Upper lobe of left lung (tissue), 4 donors: ENCODE data around the gene SOX14.

Experiments used
- EP300 ChIP-seq, 4 donors: sonication (generic); formaldehyde crosslinking; IDR thresholded peaks; one replicate each; pipeline ENCODE4 v1.5.1; 2017; ENCODE audit warnings: antibody characterized with exemption in 4 of 4, control low read depth in 2 of 4
- POLR2A ChIP-seq, 4 donors: fragments of 450-650 bp; IDR thresholded peaks; one replicate each; pipeline ENCODE4 v1.5.1; 2016 to 2017; ENCODE audit warnings: antibody characterized with exemption in 4 of 4, mild to moderate bottlenecking in 2 of 4
- POLR2AphosphoS5 ChIP-seq, 2 donors: sonication (generic); formaldehyde crosslinking; IDR thresholded peaks; one replicate each; pipeline ENCODE4 v1.5.1; 2017; ENCODE audit warnings: antibody characterized with exemption in 2 of 2
- TF ChIP-seq, protein P1 (sequence below), 6 experiments: fragments of 450-650 bp in 4 of 6; fragments of 200-600 bp in 2 of 6; sonication (generic) in 2 of 6; IDR thresholded peaks; one replicate each; pipeline ENCODE4 v1.5.1; 2016 to 2019; ENCODE audit warnings: antibody characterized with exemption in 6 of 6

DNA sequence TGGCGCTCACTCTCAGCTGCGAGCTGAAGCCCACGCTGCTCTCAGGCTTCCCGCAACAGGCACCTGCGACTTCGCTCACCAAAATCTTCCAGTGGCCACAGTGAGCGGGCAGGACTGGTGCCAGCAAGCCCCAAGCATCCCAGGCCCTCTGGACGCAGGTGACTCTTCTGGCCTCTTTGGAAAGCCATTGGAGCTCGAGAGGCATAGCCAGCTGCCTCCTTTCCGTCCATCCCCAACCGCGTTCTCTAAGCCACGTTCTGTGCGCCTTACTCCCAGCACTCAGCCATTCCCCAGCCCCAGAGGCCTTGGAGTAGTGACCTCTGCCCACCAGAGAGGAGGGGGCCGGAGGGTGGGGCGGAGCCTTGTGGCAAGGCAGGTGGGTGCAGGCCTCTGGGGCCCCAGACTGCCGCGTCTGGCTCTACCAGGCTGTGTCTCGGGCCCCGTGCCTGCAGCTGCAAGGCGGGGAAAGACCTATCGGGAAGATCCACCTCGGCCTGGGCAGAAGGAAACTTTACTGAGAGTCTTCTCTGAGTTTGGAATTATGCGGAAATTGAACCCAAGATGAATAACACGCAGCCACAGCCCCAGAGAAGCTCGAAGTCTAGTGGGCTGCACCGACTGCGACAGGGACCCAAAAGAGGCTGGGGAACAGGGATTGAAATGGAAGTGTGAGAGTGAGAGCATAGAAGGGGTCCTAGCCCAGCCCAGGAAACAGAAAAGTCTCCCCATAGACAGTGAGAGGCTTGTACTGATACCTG is 3.6 kb upstream of the SOX14 start:
- TF ChIP-seq, protein P1, sequence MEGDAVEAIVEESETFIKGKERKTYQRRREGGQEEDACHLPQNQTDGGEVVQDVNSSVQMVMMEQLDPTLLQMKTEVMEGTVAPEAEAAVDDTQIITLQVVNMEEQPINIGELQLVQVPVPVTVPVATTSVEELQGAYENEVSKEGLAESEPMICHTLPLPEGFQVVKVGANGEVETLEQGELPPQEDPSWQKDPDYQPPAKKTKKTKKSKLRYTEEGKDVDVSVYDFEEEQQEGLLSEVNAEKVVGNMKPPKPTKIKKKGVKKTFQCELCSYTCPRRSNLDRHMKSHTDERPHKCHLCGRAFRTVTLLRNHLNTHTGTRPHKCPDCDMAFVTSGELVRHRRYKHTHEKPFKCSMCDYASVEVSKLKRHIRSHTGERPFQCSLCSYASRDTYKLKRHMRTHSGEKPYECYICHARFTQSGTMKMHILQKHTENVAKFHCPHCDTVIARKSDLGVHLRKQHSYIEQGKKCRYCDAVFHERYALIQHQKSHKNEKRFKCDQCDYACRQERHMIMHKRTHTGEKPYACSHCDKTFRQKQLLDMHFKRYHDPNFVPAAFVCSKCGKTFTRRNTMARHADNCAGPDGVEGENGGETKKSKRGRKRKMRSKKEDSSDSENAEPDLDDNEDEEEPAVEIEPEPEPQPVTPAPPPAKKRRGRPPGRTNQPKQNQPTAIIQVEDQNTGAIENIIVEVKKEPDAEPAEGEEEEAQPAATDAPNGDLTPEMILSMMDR (IDR thresholded peaks at IDR 0.05) = no peak
- TF ChIP-seq POLR2A (IDR thresholded peaks at IDR 0.05) = no peak
- TF ChIP-seq POLR2AphosphoS5 (IDR thresholded peaks at IDR 0.05) = no peak
- no peak for TF ChIP-seq EP300 (IDR thresholded peaks at IDR 0.05)
